HG03460 (cell line): Measurements from ENCODE around the gene DOHH.
"Not testable (repeated sequence)": the region's sequence is repeated elsewhere in the genome, so short reads cannot be mapped to it uniquely, and the experiment has no call there.

ENCODE experiments used
- ATAC-seq: cut with Tn5 transposase; IDR thresholded peaks from one replicate; pipeline ENCODE4 v1.9.1; 2021; ENCODE audit not compliant: unreplicated experiment

DOHH gene

GRCh38 chr19:3535235-3535535, 34.7 kb upstream of the DOHH start:
- no peak for ATAC-seq

DNA sequence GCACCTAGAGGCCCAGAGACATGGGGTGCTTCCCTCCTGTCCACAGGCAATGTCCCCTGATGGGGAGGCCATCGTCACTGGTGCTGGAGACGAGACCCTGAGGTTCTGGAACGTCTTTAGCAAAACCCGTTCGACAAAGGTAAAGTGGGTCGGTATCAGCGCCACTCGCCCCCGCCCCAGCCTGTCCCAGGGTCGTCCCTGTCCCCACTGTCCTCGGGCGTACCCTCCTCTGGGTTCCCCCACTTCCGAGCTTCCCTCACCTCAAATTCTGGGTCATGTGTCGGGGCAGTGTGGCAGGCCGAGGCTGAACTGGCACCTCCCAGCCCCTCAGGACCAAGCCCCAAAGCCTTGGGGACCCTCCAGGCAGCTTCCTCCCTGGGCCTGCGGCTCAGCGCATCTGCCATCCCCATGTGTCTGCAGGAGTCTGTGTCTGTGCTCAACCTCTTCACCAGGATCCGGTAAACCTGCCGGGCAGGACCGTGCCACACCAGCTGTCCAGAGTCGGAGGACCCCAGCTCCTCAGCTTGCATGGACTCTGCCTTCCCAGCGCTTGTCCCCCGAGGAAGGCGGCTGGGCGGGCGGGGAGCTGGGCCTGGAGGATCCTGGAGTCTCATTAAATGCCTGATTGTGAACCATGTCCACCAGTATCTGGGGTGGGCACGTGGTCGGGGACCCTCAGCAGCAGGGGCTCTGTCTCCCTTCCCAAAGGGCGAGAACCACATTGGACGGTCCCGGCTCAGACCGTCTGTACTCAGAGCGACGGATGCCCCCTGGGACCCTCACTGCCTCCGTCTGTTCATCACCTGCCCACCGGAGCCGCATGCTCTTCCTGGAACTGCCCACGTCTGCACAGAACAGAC, 34.1 kb upstream of the DOHH start:
- ATAC-seq = no peak

DNA sequence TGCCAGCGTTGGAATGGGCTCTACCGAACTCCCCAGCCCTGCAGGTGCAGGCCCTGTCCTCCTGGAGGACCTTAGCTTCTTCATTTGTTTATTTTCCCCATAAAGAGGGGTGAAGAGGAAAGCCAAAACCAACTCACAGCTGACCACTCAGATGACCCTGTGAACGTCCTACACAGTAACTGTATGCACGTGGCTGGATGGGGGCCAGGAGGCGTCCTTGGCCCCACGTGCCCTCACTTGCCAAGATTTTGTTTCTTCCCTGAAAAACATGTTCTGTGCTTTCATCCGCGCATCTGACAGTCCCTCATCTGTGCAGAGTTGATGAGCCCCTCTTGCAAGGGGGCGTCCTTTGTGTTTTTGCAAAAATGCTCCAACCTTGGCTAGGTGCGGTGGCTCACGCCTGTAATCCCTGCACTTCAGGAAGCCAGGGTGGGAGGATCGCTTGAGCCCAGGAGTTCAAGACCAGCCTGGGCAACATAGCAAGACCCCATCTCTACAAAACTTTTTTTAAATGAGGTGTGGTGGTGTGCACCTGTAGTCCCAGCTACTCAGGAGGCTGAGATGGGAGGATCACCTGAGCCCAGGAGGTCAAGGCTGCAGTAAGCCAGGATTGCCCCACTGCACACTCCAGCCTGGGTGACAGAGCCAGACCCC, 33.2 kb upstream of the DOHH start:
- no peak for ATAC-seq

GRCh38 chr19:3533033-3533432, 32.6 kb upstream of the DOHH start:
- ATAC-seq = no peak

- no peak for ATAC-seq
These were observed 31.8 kb upstream of the DOHH start for GRCh38 chr19:3532154-3532786.

DNA sequence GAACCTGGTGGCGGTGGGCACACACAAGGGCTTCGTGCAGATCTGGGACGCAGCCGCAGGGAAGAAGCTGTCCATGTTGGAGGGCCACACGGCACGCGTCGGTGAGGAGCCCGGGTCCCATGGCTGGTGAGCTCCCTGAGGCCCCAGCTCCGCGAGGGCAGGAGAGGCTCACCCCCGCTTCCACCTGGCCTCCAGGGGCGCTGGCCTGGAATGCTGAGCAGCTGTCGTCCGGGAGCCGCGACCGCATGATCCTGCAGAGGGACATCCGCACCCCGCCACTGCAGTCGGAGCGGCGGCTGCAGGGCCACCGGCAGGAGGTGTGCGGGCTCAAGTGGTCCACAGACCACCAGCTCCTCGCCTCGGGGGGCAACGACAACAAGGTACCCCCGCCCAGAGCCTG, 31.2 kb upstream of the DOHH start:
- ATAC-seq = no peak

DNA sequence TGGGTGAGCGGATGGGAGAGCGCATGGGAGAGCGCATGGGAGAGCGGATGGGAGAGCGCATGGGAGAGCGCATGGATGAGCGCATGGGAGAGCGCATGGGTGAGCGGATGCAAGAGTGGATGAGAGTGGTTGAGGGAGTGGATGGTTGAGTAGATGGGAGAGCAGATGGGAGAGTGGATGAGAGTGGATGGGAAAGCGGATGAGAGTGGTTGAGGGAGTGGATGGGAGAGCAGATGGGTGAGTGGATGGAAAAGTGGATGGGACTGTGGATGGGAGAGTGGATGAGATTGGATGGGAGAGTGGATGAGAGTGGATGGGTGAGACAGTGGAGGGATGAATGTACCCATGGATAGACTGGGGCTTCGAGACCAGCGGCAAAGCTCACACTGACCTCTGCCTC, 29.9 kb upstream of the DOHH start:
- ATAC-seq = no peak

- not testable (repeated sequence) for ATAC-seq
These were observed 28.8 kb upstream of the DOHH start for GRCh38 chr19:3529299-3529698.

DNA sequence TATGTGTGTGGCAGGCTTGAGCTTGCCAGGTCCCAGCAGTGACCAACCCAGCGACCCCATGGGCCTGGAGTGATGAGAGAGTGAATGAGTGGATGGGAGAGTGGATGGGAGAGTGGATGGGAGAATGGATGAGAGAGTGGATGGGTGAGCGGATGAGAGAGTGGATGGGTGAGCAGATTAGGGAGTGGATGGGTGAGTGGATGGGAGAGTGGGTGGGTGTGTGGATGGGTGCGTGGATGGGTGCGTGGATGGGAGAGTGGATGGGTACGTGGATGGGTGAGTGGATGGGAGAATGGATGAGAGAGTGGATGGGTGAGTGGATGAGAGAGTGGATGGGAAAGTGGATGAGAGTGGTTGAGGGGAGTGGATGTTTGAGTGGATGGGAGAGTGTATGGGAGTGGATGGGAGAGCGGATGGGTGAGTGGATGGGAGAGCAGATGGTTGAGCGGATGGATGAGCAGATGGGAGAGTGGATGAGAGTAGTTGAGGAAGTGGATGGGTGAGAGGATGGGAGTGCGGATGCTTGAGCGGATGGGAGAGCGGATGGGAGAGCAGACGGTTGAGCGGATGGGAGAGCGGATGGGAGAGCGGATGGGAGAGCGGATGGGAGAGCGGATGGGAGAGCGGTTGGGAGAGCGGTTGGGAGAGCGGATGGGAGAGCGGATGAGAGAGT, 28.2 kb upstream of the DOHH start:
- ATAC-seq = no peak

DNA sequence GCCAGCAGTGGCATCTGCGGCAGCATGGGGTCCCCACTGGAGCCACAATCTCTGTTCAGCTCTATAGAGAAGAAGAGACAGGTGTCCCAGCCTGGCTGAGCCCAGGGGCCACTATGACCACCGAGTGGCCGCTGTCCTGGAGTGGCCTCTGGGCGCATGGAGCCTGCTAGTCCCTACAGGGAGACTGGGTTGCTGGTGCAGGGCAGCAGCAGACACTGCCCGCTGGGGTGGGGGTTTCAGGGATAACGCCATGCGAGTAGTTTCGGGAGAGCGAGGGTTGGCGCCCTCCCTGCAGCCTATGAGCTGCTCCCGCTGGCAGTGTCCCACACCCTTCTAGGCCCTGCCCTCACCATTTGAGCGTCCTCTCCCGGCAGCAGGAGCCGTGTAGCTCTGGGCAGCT, 27.6 kb upstream of the DOHH start:
- no peak for ATAC-seq

DNA sequence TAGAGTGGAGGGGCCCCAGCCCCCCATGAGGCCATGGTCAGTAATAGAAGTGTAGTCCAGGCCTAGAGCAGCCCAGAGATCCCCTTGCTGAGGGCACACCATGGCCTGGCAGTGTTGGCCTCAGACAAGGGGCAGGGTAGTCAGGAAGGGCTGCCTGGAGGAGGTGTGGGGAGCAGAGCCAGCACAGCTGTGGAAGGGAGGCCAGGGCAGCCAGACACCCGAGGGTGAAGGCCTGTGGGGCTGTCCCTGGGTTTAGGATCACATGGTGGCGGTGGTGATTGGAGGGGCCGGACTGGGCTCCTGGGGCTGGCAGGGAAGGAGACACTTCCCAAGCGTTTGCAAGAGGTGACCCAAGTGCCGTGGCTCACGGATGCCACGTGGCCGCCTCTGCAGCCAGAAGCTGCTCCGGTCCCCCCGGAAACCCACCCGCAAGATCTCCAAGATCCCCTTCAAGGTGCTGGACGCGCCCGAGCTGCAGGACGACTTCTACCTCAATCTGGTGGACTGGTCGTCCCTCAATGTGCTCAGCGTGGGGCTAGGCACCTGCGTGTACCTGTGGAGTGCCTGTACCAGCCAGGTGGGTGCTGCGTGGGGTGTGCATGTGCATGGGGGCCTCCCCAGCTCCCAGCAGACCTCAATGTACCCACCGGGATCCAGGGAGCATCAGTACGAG, 26.9 kb upstream of the DOHH start:
- ATAC-seq = no peak

- ATAC-seq = no peak
These were observed 26.2 kb upstream of the DOHH start for GRCh38 chr19:3526507-3527237.

- no peak for ATAC-seq
These were observed 24.5 kb upstream of the DOHH start for GRCh38 chr19:3524904-3525451.

GRCh38 chr19:3524078-3524842, 23.8 kb upstream of the DOHH start:
- ATAC-seq = no peak

DNA sequence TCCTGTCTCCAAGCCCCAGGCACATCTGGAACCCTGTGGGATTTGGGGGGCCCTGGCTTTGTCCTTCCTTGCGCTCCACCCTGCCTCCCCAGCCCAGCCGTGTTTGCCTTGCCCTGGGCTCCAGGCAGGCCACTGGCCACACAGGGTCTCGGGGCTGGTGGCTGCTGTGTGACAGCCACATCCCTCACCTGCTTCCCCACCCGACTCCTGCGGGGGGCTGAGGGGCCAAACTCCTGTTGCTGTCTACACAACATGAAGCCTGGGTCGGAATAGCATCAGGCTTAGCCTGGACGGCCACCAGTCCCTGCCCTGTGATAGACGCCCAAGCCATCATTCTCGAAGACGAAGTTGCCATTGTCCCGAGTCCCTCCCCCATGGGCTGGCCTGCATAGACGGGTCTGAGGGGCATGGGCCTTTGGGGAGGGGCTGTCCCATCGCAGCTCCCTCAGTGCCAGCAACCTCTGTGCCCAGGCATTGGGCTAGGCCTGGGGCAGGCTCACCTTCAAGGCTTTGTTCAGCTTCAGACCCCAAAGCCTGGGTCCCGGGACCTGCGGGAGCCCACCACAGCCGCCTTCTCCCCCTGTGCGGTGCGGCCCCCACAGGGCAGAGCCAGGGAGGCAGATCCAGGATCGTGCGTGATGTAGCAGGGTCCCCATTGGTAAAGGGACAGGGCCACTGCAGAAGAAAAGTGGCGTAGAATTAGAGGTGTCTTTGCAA, 23.0 kb upstream of the DOHH start:
- ATAC-seq = no peak

- ATAC-seq = no peak
These were observed 22.2 kb upstream of the DOHH start for GRCh38 chr19:3522421-3523360.

GRCh38 chr19:3521104-3521445, 20.6 kb upstream of the DOHH start:
- no peak for ATAC-seq
